Body of pancreas (tissue), 4 donors: ENCODE measurements around the gene RALGPS2. TPM values are rescaled to one million over a fixed set of nuclear protein-coding genes. Genes with fewer than 3 reads are reported as not detected.

Source experiments
- ATAC-seq: fragments of 150-250 bp; one replicate; pipeline ENCODE4 v1.9.1; 2016
- DNase-seq, 4 donors: peaks; one replicate each; pipeline ENCODE4 v3.0.0-alpha.2; 2019
- H3K27ac ChIP-seq, 4 donors: fragments of 200-600 bp; sonication (generic); 1 replicate in 3 of 4; 2 replicates in 1 of 4; pipeline versions ENCODE4 v1.5.1 to v1.6.1; 2016 to 2019; ENCODE audit warnings: mild to moderate bottlenecking in 1 of 4, mixed read lengths in 1 of 4, moderate library complexity in 1 of 4
- H3K27me3 ChIP-seq, 2 donors: fragments of 200-600 bp; sonication (generic); one replicate each; pipeline ENCODE4 v1.6.0; 2016; ENCODE audit warnings: mild to moderate bottlenecking in 1 of 2
- H3K36me3 ChIP-seq, 2 donors: fragments of 200-600 bp; sonication (generic); replicated peaks in 1 of 2; 2 replicates each; pipeline ENCODE4 v1.5.1; 2016; ENCODE audit warnings: low read depth in 2 of 2; ENCODE audit not compliant: insufficient read depth in 1 of 2
- H3K4me1 ChIP-seq: fragments of 200-600 bp; sonication (generic); one replicate; pipeline ENCODE4 v1.6.0; 2016
- H3K4me3 ChIP-seq, 2 donors: fragments of 200-600 bp; sonication (generic); 1 replicate in 1 of 2; 2 replicates in 1 of 2; pipeline ENCODE4 v1.5.1; 2016 to 2019
- H3K9me3 ChIP-seq, 3 donors: fragments of 200-600 bp; sonication (generic); 1 replicate in 2 of 3; 2 replicates in 1 of 3; pipeline ENCODE4 v1.5.1; 2016
- CTCF ChIP-seq, 7 experiments: fragments of 450-650 bp in 4 of 7; fragments of 200-600 bp in 3 of 7; sonication (generic) in 3 of 7; IDR thresholded peaks; one replicate each; pipeline ENCODE4 v1.5.1; 2016 to 2019; ENCODE audit warnings: antibody characterized with exemption in 7 of 7
- POLR2A ChIP-seq, 3 donors: fragments of 450-650 bp; IDR thresholded peaks; one replicate each; pipeline ENCODE4 v1.6.1; 2016; ENCODE audit warnings: antibody characterized with exemption in 3 of 3, mild to moderate bottlenecking in 2 of 3
- WGBS, 2 donors: methylation state at CpG; one replicate each; pipeline ENCODE4 v1.1.5; 2017; 5-methylcytosine and 5-hydroxymethylcytosine counted together
- intact Hi-C: fragments of 100-400 bp; cut with DNase I; formaldehyde crosslinking; loops from one replicate; pipeline ENCODE4 v1.15.1; 2023
- total RNA-seq, 2 donors: library from RNA; depleted of rRNA; stranded (reverse); fragments of >200 nt; gene quantifications; one replicate each; pipeline ENCODE4 v1.1.0, GENCODE V29; 2016

The RALGPS2 gene
- total RNA-seq, 2 donors from 2014 or later: 9.1 to 10.9 TPM

- intact Hi-C loops: no loop called here
- Histone ChIP-seq H3K27me3 (no peaks in the 10 kb centered on the region), H3K4me1 (peaks cover 14% of the 10 kb centered on the region), H3K9me3 (no peaks in the 10 kb centered on the region), H3K36me3 (no peaks in the 10 kb centered on the region), H3K4me3 (no peak overlapping the region), H3K27ac (no peak overlapping the region)
- WGBS, 2 donors: 59 to 81% methylated on average over 3 of the region's 3 CpGs
- TF ChIP-seq CTCF (IDR thresholded peaks at IDR 0.05) (no peak), POLR2A (IDR thresholded peaks at IDR 0.05) (no peak)
- no peak for DNase-seq
- no peak for ATAC-seq
These were observed 209.5 kb downstream of the RALGPS2 start for GRCh38 chr1:178934546-178934945.

- intact Hi-C loops: no loop called here
- Histone ChIP-seq H3K4me1 (peaks cover 14% of the 10 kb centered on the region), H3K36me3 (no peaks in the 10 kb centered on the region), H3K27ac (no peak overlapping the region), H3K9me3 (no peaks in the 10 kb centered on the region), H3K27me3 (no peaks in the 10 kb centered on the region), H3K4me3 (no peak overlapping the region)
- TF ChIP-seq CTCF (IDR thresholded peaks at IDR 0.05): no peak
- no peak for TF ChIP-seq POLR2A (IDR thresholded peaks at IDR 0.05)
- ATAC-seq: no peak
- 61 to 62% methylated on average over 5 of the region's 5 CpGs for WGBS, 2 donors
- no peak for DNase-seq
These were observed 210.6 kb downstream of the RALGPS2 start for GRCh38 chr1:178935610-178936009.

GRCh38 chr1:178937695-178938094, 212.7 kb downstream of the RALGPS2 start:
- no peaks in the 10 kb centered on the region for H3K9me3 ChIP-seq
- DNase-seq (no peak), ATAC-seq (no peak)
- H3K4me1 ChIP-seq: peaks cover 14% of the 10 kb centered on the region
- H3K27ac ChIP-seq: no peak overlapping the region
- intact Hi-C loops: no loop called here
- no peaks in the 10 kb centered on the region for H3K27me3 ChIP-seq
- no peak overlapping the region for H3K4me3 ChIP-seq
- WGBS, 2 donors: 37 to 53% methylated on average over 5 of the region's 5 CpGs
- TF ChIP-seq CTCF (IDR thresholded peaks at IDR 0.05) (no peak), POLR2A (IDR thresholded peaks at IDR 0.05) (no peak)
- H3K36me3 ChIP-seq: no peaks in the 10 kb centered on the region

- intact Hi-C loops: no loop called here
- DNase-seq (no peak), ATAC-seq (peak; percentile 21)
- peak overlapping the region; percentile 25 to 67 (median 55) for H3K27ac ChIP-seq
- peaks cover 14% of the 10 kb centered on the region for H3K4me1 ChIP-seq
- TF ChIP-seq CTCF (IDR thresholded peaks at IDR 0.05) (no peak), POLR2A (IDR thresholded peaks at IDR 0.05) (no peak)
- H3K27me3 ChIP-seq: no peaks in the 10 kb centered on the region
- no peaks in the 10 kb centered on the region for H3K36me3 ChIP-seq
- WGBS, 2 donors: 62 to 66% methylated on average over 8 to 11 of the region's 11 CpGs
- H3K9me3 ChIP-seq: no peaks in the 10 kb centered on the region
- H3K4me3 ChIP-seq: no peak overlapping the region
These were observed 213.3 kb downstream of the RALGPS2 start for GRCh38 chr1:178938101-178938958.

- Histone ChIP-seq H3K27ac (peak overlapping the region; percentile 25 to 67 (median 55)), H3K9me3 (no peaks in the 10 kb centered on the region), H3K36me3 (no peaks in the 10 kb centered on the region), H3K4me1 (peaks cover 14% of the 10 kb centered on the region), H3K27me3 (no peaks in the 10 kb centered on the region), H3K4me3 (no peak overlapping the region)
- ATAC-seq: peak; percentile 78
- TF ChIP-seq CTCF (IDR thresholded peaks at IDR 0.05) (no peak), POLR2A (IDR thresholded peaks at IDR 0.05) (no peak)
- peak; percentile 33 to 61 (median 53) for DNase-seq
- whole genome bisulfite sequencing, 2 donors: 19 to 29% methylated on average over 6 to 10 of the region's 10 CpGs
- intact Hi-C loops: no loop called here
These were observed 213.9 kb downstream of the RALGPS2 start for GRCh38 chr1:178938959-178939317.
